NCI-H345 treated with DMSO at 0.1 percent for 48 hours (cell line): ENCODE measurements around the gene HPCA.

Experiments used
- DNase-seq: peaks from one replicate; lab custom pipeline; 2025; ENCODE audit not compliant: unreplicated experiment; lab: John Stamatoyannopoulos, UW

HPCA gene

DNA sequence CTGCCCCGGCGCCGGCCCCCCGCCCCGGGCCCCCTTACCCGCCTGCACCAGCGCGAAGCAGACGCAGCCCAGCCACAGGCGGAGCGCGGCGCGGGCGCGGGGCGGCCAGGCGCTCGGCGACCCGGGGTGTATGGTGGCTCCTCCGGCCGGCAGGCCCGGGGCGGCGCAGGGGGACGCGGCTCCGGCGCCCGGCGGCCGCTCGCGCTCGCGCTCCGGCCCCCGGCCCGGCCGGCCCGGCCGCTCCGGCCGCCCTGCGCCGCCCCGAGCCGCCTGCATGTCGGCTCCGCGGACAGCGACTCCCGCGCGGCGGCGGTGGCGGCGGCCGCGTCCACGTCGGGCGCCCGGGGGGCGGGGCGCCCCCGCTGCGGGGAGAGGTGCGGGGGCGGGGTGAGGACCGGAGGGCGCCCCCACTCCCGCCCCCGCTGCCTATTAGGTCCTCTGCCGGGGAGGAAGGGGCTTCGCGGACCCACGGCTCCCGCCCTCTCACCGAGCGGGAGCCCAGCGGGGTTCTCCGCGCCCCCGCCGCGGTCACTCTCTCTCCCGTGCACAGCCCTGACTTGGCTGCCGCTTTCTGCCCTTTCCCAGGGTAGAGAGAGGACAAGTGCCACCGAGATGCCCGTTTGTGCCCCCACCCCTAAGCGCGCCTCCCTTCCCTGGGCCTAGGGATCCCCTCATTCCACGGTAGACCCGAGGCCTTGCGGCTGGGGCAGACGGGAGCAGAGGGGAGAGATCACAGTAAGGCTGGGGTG lies 15.5 kb upstream of the HPCA start, which contains the start of gene FNDC5:
FNDC5 (minus strand) TSS at position 298 of the 749 bp plus-strand sequence.
- no peak for DNase-seq

DNA sequence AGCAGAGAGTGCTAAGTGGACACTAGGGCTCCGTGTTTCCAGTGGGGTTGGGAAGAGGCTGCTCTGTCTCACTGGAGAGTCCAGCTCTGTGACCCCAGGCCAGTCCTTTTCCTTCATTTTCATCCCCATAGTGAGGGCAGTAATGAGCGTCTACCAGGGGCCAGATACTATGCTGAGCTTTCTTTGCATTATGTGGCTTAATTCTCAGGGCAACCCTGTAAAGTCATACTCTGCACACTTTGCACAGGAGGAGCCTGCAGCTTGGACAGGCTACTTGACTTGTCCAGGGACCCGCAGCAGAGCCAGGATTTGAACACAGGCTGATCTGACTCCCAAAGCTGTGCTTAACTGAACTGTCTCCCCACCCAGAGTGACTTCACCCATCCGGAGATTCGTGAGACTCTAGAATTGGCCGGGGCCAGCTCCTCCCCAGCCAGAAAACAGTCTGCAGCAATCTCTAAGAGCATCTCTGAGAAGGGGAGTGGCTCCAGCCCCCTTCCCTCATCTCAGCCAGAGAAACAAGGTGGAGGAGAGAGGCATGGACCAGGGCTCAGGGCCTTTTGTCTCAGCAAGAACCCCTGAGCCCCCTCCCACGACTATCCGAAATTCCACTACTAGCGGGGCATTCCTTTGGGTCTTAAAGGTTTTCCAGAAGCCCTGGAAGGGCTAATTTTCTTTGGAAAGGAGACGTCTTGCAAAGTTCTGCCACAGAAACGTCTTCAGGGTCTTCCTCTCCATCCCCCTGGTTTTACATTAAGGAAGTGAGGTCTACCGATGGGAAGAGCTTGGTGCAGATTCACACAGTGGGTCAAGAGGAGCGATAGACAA lies 14.7 kb upstream of the HPCA start:
- no peak for DNase-seq

GRCh38 chr1:32872192-32872460 lies 14.2 kb upstream of the HPCA start:
- no peak for DNase-seq

- DNase-seq: no peak
These were observed 12.8 kb upstream of the HPCA start for GRCh38 chr1:32873484-32873883.

DNA sequence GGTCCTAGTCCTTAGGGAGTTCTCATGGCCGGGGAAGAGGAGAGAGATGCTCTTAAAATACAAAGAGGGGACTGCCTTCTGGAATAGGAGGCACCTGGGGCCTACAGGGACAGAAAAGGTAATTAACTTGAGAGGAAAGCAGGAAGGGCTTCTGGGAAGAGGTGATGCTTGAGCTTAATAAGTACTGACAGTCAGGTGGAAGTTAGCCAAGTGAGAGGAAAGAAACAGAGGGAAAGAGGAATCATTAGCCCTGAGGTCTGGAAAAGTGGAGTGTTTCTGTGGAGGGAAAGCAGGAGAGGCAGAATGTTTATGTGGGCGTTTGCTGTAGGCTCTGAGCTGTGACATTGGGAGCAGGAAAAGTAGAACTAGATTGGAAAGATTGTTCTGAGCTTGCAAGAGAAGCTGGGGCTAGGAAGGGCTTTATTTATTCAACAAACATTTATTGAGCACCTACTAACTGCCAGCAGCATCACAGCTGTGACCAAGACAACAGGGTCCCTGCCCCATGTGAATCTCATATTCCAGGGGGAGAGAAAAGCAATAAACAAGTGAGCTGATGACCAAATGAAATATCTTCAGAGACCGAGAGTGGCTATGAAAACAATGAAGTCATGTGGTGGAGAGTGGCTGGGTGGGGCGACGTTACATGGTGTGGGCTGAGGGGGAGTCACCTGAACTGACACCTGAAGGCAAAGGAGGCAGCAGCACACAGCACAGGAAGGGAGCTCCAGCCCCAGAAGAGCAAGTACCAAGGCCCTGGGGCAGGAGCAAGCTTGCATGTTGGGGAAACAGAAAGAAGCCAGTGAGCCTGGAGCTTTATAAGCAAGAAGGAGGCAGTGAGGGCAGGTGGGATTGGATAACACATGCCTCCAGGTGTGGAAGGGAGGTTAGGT lies 11.2 kb upstream of the HPCA start:
- no peak for DNase-seq

- no peak for DNase-seq
These were observed 9.7 kb upstream of the HPCA start for GRCh38 chr1:32876341-32877210.

- DNase-seq: no peak
These were observed 8.8 kb upstream of the HPCA start for GRCh38 chr1:32877211-32878110.

- no peak for DNase-seq
These were observed 8.1 kb upstream of the HPCA start for GRCh38 chr1:32878183-32878582.

- no peak for DNase-seq
These were observed 7.7 kb upstream of the HPCA start for GRCh38 chr1:32878637-32879041.

- no peak for DNase-seq
These were observed 5.0 kb upstream of the HPCA start for GRCh38 chr1:32881291-32881690.

- no peak for DNase-seq
These were observed 4.1 kb upstream of the HPCA start for GRCh38 chr1:32881871-32882850.

DNA sequence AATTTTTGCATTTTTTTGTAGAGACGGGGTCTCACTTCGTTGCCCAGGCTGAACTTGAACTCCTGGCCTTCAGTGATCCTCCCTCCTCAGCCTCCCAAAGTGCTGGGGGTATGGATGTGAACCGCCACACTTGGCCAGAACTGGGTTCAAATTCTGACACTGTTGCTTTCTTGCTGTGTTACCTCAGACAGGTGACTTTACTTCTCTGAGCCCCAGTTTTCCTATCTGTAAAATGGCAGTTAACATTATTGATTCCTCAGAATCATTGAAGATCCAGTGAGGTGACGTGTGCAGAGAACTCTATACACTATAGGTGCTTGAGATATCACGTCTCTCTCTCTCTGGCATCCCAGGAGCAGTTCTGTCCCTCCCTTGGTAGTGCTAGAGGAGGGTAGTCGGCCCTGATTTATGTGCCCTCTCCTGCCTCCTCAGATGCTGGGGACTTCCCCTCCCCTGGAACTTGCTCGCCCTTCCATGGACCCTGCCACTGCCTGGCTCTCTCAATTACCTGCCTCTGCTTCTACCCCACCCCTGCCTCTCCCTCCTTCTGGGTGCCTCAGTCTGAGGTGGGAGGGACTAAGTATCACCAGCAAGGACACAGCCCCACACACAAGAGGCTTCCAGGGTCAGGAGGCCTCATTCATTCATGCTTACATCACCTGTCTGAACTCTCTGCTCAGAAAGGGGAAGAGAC lies 2.8 kb upstream of the HPCA start:
- no peak for DNase-seq

- no peak for DNase-seq
These were observed 2.3 kb upstream of the HPCA start for GRCh38 chr1:32884032-32884372.

DNA sequence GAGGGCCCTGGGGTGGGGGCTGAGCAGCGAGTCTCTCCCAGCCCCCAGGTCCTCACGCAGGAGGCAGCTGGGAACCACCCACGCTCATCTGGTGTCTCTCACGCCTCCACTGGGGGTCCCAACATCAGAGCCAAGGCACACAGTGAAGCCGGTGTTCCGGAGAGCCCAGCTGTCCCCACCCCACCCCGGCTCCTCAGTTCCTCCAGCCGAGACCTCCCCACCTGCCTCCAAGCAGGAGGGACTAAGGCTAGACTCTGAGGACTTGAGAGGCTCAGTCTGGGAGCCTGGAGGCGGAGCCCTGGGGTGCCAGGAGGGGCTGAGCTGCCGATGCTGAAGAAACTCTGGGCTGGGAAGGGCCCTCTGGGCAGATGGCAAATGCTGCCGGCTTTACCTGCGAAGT lies 1.6 kb upstream of the HPCA start:
- DNase-seq: no peak

GRCh38 chr1:32885676-32886003 lies 651 bp upstream of the HPCA start:
- DNase-seq: no peak

DNA sequence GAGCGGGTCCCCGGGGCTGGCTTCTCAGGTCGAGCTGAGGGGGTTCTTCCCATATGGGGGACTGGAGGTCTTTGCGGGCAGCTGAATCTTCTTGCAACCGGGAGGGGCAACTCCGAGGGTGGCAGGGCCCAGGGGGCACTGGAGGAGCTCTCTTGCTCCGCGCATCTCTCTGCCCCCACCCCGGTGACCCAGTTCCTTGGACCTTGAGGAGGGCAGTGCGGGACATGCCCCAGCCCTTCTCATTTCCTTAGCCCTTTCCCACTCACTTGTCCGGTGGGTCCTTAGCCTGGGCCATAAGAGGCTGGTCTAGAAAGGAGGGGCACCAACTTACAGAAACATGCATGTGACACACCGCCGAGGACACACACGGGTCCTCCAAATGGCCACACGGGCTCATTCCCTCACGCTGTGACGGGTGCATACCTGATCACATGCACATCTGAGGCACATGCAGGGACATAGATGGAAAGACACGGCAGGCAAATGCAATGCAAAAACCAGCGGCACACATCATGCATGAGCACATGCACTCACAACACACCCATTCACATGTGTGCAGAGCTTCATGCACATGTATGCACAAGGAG lies 630 bp downstream of the HPCA start:
- DNase-seq: no peak

- no peak for DNase-seq
These were observed 1.3 kb downstream of the HPCA start for GRCh38 chr1:32887623-32888022.

DNA sequence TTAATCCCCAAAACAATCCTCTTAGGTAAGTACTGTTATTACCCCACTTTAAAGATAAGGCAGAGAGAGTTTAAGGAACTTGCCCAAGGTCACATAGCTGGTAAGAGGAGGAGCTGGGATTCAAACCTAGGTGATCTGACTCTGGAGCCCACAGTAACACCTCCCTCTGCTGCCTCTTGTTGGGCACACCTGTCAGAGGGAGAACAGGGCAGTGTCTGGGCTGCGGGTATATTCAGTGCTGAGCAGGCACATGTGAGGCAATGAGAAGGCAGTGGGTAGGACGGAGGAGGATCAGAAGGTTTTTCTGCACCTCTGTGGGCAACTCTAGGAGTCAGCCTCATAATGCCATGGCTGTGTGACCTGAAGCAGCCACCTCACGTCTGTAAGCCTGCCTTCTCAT lies 1.8 kb downstream of the HPCA start:
- no peak for DNase-seq
